Measurements from ENCODE around the gene MFNG. TPM values are rescaled to one million over a fixed set of nuclear protein-coding genes. Genes with fewer than 3 reads are reported as not detected.

MFNG gene
- total RNA-seq, 2 experiments from 2014 or later, result 225 to 235 TPM

DNA sequence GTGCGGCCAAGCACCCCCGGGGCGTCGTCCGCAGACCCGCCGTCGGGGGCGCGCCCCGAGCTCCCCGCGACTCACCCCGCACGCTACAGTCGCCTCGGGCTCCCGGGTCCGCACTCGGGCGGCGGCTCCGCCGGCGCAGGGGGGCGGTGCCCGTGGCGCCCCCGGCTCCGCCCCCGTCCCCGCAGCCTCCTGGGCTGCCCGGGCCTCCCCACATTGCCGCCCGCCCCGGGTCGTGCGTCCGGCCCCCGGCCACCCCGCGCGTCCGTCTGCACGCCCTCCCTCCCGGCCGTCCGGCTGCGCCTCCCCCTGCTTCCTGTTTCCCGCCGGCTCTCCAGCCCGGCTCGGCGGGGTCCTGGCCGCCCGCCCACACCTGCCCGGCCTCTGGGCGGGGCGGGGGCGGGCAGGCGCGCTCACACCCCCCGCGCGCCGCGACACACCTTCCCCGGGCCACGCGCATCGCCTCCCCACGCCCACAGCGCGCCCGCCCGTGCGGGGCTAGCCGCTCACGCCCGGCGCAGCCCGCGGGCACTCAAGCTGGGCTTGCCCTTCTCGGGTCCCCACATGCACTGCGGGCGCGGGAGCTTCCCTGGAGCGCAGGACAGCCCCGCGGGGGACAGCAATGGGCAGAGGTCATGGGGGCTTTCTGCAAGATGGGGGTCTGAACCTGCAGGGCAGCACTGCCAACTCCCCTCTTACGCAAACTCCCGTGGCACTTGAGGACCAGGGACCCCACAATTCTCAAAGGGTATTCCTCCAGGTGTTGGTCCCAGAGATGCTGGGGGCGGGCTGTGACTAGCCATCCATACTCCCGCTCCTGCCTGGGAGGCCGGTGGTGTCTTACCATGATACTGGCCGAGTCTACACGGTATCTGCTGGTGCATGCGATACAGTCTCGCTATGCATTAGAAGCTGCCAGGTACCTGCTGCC lies 33.3 kb upstream of the MFNG start, which contains the start of gene CARD10:
Gene CARD10 (minus strand): TSS at position 148 of the 928 bp plus-strand sequence. CDS start 215 bp downstream, outside the sequence.
- no peaks in the 10 kb centered on the region for H4K20me1 ChIP-seq (ENCODE audit: insufficient read depth, low read length)
- ChIA-PET CTCF (ENCODE audit: unreplicated experiment) (no interaction called here), POLR2A (no interaction called here)
- no peak within 1 kb of the TSS for H3K27ac ChIP-seq (ENCODE audit: low read depth, low read length, poor library complexity, severe bottlenecking)
- H3K9me3 ChIP-seq (ENCODE audit: low read length), result no peaks in the 10 kb centered on the region
- no peaks in the 10 kb centered on the region for H3K9me2 ChIP-seq (ENCODE audit: insufficient read depth, low read length)
- no peak for TF ChIP-seq EZH2phosphoT487 (IDR thresholded peaks at IDR 0.05; ENCODE audit: borderline replicate concordance, low read depth, low read length)
- TF ChIP-seq, protein P1, sequence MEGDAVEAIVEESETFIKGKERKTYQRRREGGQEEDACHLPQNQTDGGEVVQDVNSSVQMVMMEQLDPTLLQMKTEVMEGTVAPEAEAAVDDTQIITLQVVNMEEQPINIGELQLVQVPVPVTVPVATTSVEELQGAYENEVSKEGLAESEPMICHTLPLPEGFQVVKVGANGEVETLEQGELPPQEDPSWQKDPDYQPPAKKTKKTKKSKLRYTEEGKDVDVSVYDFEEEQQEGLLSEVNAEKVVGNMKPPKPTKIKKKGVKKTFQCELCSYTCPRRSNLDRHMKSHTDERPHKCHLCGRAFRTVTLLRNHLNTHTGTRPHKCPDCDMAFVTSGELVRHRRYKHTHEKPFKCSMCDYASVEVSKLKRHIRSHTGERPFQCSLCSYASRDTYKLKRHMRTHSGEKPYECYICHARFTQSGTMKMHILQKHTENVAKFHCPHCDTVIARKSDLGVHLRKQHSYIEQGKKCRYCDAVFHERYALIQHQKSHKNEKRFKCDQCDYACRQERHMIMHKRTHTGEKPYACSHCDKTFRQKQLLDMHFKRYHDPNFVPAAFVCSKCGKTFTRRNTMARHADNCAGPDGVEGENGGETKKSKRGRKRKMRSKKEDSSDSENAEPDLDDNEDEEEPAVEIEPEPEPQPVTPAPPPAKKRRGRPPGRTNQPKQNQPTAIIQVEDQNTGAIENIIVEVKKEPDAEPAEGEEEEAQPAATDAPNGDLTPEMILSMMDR (conservative IDR thresholded peaks at IDR 0.05; ENCODE audit: low read length), result no peak
- no peak for DNase-seq (ENCODE audit: low spot score)
- no peaks in the 10 kb centered on the region for H3K36me3 ChIP-seq (ENCODE audit: insufficient read depth, low read length)
- no peaks in the 10 kb centered on the region for H3K4me1 ChIP-seq (ENCODE audit: insufficient read depth, low read length, poor library complexity, severe bottlenecking)
- intact Hi-C loops (cut with micrococcal nuclease; ENCODE audit: unreplicated experiment), result no loop called here
- no peak within 1 kb of the TSS for H2AFZ ChIP-seq (ENCODE audit: low read length)
- H3K79me2 ChIP-seq (ENCODE audit: insufficient read depth, low read depth, low read length), result no peaks in the 10 kb centered on the region
- BruUV-seq (replicated peaks), result no TSS peak
- no peak within 1 kb of the TSS for H3K4me3 ChIP-seq (ENCODE audit: low read depth, low read length, poor library complexity, severe bottlenecking)
- H3K4me2 ChIP-seq (ENCODE audit: low read length), result no peak within 1 kb of the TSS

DNA sequence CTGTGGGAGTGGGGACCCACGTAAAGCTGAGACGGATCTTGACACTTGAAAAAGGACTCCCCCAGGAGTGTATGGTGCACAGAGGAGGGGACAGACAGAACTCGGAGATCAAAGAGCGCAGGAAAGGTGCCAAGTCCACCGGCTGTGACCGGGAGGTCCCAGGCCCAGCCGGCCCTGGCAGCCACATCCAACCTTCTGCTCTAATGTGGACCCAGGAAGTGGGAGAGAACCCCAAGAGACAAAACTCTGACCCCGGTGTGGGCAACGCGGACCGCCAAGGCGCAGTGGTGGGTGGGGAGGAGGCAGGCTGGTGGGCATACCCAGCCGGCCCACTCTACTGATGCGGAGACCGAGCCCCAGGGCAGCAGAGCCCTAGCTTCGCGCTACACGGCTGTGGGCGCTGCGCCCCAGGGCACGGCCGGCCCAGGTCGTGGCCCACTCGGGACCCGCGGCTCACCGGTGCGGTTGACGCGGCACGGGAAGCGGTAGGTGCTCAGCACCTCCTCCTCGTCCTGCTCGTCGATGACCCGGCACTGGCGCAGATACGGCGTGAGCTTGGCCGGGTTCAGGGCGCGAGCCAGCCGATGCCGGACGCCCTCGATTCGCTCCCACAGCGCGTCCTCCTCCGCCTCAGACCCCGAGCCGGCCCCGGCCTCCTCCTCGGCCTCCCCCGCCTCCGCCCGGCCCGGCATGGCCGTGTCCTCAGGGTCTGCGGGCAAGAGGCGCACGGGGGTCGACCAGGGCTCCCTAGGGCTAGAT lies 32.5 kb upstream of the MFNG start:
- intact Hi-C loops (cut with micrococcal nuclease; ENCODE audit: unreplicated experiment), result no loop called here
- no peaks in the 10 kb centered on the region for H3K79me2 ChIP-seq (ENCODE audit: insufficient read depth, low read depth, low read length)
- POLR2A ChIA-PET, result no interaction called here
- no peaks in the 10 kb centered on the region for H3K36me3 ChIP-seq (ENCODE audit: insufficient read depth, low read length)
- CTCF ChIA-PET (ENCODE audit: unreplicated experiment), result no interaction called here
- no peaks in the 10 kb centered on the region for H4K20me1 ChIP-seq (ENCODE audit: insufficient read depth, low read length)
- DNase-seq (ENCODE audit: low spot score), result no peak
- H3K4me3 ChIP-seq (ENCODE audit: low read depth, low read length, poor library complexity, severe bottlenecking), result no peak overlapping the region
- no peaks in the 10 kb centered on the region for H3K4me1 ChIP-seq (ENCODE audit: insufficient read depth, low read length, poor library complexity, severe bottlenecking)
- no peak overlapping the region for H3K27ac ChIP-seq (ENCODE audit: low read depth, low read length, poor library complexity, severe bottlenecking)
- no peaks in the 10 kb centered on the region for H3K9me3 ChIP-seq (ENCODE audit: low read length)
- no peak overlapping the region for H2AFZ ChIP-seq (ENCODE audit: low read length)
- H3K4me2 ChIP-seq (ENCODE audit: low read length), result no peak overlapping the region
- no peaks in the 10 kb centered on the region for H3K9me2 ChIP-seq (ENCODE audit: insufficient read depth, low read length)
- TF ChIP-seq, protein P1 (conservative IDR thresholded peaks at IDR 0.05; ENCODE audit: low read length), result no peak
- BruUV-seq (replicated peaks), result no TSS peak
